A673 (cell line): ENCODE measurements around the gene SH2D6. TPM values are rescaled to one million over a fixed set of nuclear protein-coding genes. Genes with fewer than 3 reads are reported as not detected.

Experiments
- BruUV-seq: library from RNA; stranded (reverse); fragments of 400-500 nt; replicated peaks from 2 replicates; lab custom pipeline; 2021; lab: Mats Ljungman, UMichigan
- CTCF ChIA-PET: fragments of 300-600 bp; sonication (Branson Sonifier 250); formaldehyde crosslinking; loops from one replicate; lab custom pipeline; 2022; ENCODE audit warnings: antibody characterized with exemption; lab: Charles Lee
- POLR2A ChIA-PET: fragments of 300-600 bp; sonication (Branson Sonifier 250); formaldehyde crosslinking; loops from one replicate; lab custom pipeline; 2022; ENCODE audit warnings: antibody characterized with exemption; ENCODE audit not compliant: low non-redundant PET; lab: Charles Lee
- DNase-seq: peaks from one replicate; pipeline ENCODE4 v3.0.0-alpha.2; 2015; ENCODE audit warnings: low spot score
- H3K27ac ChIP-seq: fragments of 200-600 bp; sonication (generic); 2 replicates; pipeline ENCODE4 v1.5.1; 2016; ENCODE audit warnings: mixed run types, low read depth, mild to moderate bottlenecking, mixed read lengths, antibody characterized with exemption, low read length; ENCODE audit not compliant: poor library complexity, severe bottlenecking
- H3K27me3 ChIP-seq: fragments of 200-600 bp; sonication (generic); replicated peaks from 2 replicates; pipeline ENCODE4 v1.6.1; 2017; ENCODE audit warnings: mixed run types, low read depth, mild to moderate bottlenecking, mixed read lengths, antibody characterized with exemption, low read length; ENCODE audit not compliant: insufficient read depth, poor library complexity
- H3K36me3 ChIP-seq: fragments of 200-600 bp; sonication (generic); 2 replicates; pipeline ENCODE4 v1.6.1; 2016; ENCODE audit warnings: mixed run types, mild to moderate bottlenecking, mixed read lengths, antibody characterized with exemption, low read length; ENCODE audit not compliant: insufficient read depth, poor library complexity, severe bottlenecking
- H3K4me1 ChIP-seq: fragments of 200-600 bp; sonication (generic); 2 replicates; pipeline ENCODE4 v1.6.1; 2017; ENCODE audit warnings: mixed run types, mild to moderate bottlenecking, mixed read lengths, antibody characterized with exemption, low read length; ENCODE audit not compliant: insufficient read depth, poor library complexity, severe bottlenecking
- H3K4me3 ChIP-seq: fragments of 200-600 bp; sonication (generic); 2 replicates; pipeline ENCODE4 v1.5.1; 2016; ENCODE audit warnings: low read depth, mixed run types, mild to moderate bottlenecking, mixed read lengths, low read length; ENCODE audit not compliant: poor library complexity, severe bottlenecking
- H3K9me3 ChIP-seq: fragments of 200-600 bp; sonication (generic); 2 replicates; pipeline ENCODE4 v1.6.1; 2016; ENCODE audit warnings: mixed run types, low read depth, mild to moderate bottlenecking, mixed read lengths, antibody characterized with exemption, low read length; ENCODE audit not compliant: poor library complexity, severe bottlenecking
- EZH2 ChIP-seq: fragments of 200-600 bp; sonication (generic); IDR thresholded peaks from 2 replicates; pipeline ENCODE4 v1.6.1; 2017; ENCODE audit warnings: borderline replicate concordance, low read depth, mild to moderate bottlenecking, mixed read lengths, antibody characterized with exemption, low read length; ENCODE audit not compliant: poor library complexity, severe bottlenecking
- intact Hi-C: fragments of 100-400 bp; cut with micrococcal nuclease; formaldehyde crosslinking; loops from one replicate; pipeline ENCODE4 v1.10.0; 2022; ENCODE audit not compliant: unreplicated experiment
- total RNA-seq: library from RNA; stranded (reverse); gene quantifications from 2 replicates; pipeline ENCODE4 v1.2.3, GENCODE V29; 2021
- TF ChIP-seq, protein P1 (sequence below): fragments of 300-800, 200-600 bp; sonication (generic); conservative IDR thresholded peaks from 2 replicates; pipeline ENCODE4 v1.5.1; 2017; ENCODE audit warnings: low read depth, mild to moderate bottlenecking, antibody characterized with exemption, low read length, moderate library complexity, mixed read lengths

The SH2D6 gene
- total RNA-seq, 1 experiment from 2014 or later: 0.52 TPM

DNA sequence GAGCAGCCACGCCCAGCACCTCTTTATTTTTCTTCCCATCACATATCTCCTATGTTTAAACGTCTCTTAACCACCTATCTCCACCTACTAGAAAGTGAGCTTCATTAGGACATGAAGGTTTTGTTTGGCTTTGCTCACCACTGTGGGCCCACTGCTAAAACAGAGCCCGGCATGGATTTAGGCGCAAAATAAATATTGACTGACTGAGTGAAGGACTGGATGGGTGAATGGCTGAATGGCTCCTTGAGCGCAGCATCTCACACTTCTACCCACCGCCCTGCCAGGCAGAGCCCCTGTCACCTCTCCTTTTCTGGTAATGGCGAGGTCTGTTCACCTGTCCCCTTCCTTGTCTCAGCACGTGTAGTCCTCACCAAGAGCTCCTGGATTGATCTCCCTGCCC, 18.5 kb upstream of the SH2D6 start:
- Histone ChIP-seq H3K4me3 (no peak overlapping the region), H3K27me3 (no peaks in the 10 kb centered on the region), H3K9me3 (no peaks in the 10 kb centered on the region), H3K27ac (no peak overlapping the region), H3K4me1 (peaks cover 4% of the 10 kb centered on the region), H3K36me3 (peaks cover 15% of the 10 kb centered on the region)
- CTCF ChIA-PET: no interaction called here
- POLR2A ChIA-PET: no interaction called here
- BruUV-seq: no TSS peak
- DNase-seq: no peak
- TF ChIP-seq, protein P1, sequence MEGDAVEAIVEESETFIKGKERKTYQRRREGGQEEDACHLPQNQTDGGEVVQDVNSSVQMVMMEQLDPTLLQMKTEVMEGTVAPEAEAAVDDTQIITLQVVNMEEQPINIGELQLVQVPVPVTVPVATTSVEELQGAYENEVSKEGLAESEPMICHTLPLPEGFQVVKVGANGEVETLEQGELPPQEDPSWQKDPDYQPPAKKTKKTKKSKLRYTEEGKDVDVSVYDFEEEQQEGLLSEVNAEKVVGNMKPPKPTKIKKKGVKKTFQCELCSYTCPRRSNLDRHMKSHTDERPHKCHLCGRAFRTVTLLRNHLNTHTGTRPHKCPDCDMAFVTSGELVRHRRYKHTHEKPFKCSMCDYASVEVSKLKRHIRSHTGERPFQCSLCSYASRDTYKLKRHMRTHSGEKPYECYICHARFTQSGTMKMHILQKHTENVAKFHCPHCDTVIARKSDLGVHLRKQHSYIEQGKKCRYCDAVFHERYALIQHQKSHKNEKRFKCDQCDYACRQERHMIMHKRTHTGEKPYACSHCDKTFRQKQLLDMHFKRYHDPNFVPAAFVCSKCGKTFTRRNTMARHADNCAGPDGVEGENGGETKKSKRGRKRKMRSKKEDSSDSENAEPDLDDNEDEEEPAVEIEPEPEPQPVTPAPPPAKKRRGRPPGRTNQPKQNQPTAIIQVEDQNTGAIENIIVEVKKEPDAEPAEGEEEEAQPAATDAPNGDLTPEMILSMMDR: no peak
- intact Hi-C loops: no loop called here

- H3K4me1 ChIP-seq: peaks cover 6% of the 10 kb centered on the region
- no peaks in the 10 kb centered on the region for H3K27me3 ChIP-seq
- no peak for DNase-seq
- intact Hi-C loops: no loop called here
- ChIA-PET POLR2A (interaction anchor here (0.6 kb wide), 1 partner anchor 327 kb away, joined by 3 read pairs; no protein-coding TSS in a partner anchor), CTCF (no interaction called here)
- peaks cover 15% of the 10 kb centered on the region for H3K36me3 ChIP-seq
- BruUV-seq: no TSS peak
- no peaks in the 10 kb centered on the region for H3K9me3 ChIP-seq
- no peak overlapping the region for H3K27ac ChIP-seq
- TF ChIP-seq EZH2: no peak
- TF ChIP-seq, protein P1: no peak
- no peak overlapping the region for H3K4me3 ChIP-seq
Observed at GRCh38 chr2:85400541-85401463, 17.7 kb upstream of the SH2D6 start.

DNA sequence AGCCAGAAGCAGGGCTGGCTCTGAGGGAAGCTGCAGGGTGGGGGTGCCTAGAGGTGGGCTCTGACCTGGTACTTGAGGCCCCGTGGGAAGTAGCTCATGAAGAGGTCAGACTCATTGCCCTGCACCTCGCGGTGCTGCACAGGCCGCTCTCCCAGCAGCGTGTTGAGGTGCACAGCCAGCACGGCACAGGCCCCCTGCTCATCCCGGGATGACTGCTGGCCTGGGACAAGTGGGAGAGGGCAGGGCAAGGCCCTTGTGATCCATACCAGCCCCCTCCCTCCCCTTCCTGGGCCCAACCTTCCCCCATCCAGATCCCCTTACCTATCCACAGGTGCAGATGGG, 17.1 kb upstream of the SH2D6 start:
- peaks cover 15% of the 10 kb centered on the region for H3K36me3 ChIP-seq
- no peaks in the 10 kb centered on the region for H3K27me3 ChIP-seq
- no peak for DNase-seq
- H3K9me3 ChIP-seq: no peaks in the 10 kb centered on the region
- no peak overlapping the region for H3K4me3 ChIP-seq
- H3K27ac ChIP-seq: no peak overlapping the region
- POLR2A ChIA-PET: no interaction called here
- peaks cover 12% of the 10 kb centered on the region for H3K4me1 ChIP-seq
- intact Hi-C loops: no loop called here
- BruUV-seq: TSS peak; percentile 29
- TF ChIP-seq, protein P1: no peak
- no peak for TF ChIP-seq EZH2
- CTCF ChIA-PET: no interaction called here
